H1 (cell line): ENCODE data around the gene MARCHF9. TPM values are rescaled to one million over a fixed set of nuclear protein-coding genes. Genes with fewer than 3 reads are reported as not detected.

Experiments used
- CTCF ChIA-PET: fragments of 300-600 bp; sonication (Branson Sonifier 250); formaldehyde crosslinking; loops from one replicate; lab custom pipeline; 2021; ENCODE audit not compliant: partially characterized antibody; lab: Charles Lee
- POLR2A ChIA-PET: fragments of 300-600 bp; sonication (Branson Sonifier 250); formaldehyde crosslinking; loops from one replicate; lab custom pipeline; 2021; ENCODE audit warnings: inconsistent platforms; ENCODE audit not compliant: partially characterized antibody; lab: Charles Lee
- DNase-seq, 2 experiments: peaks; one replicate each; pipeline versions ENCODE4 v3.0.0 to v3.0.0-alpha.2; 2010 to 2022; ENCODE audit warnings: low spot score in 2 of 2, low read depth in 1 of 2, mixed read lengths in 1 of 2
- FAIRE-seq: peaks from 2 replicates; lab custom pipeline; 2011; peaks lifted over from hg19 to GRCh38; lab: Jason Lieb, UNC
- H2AFZ ChIP-seq: 2 replicates; pipeline ENCODE4 v1.8.1; 2012; ENCODE audit warnings: low read length, inconsistent platforms
- H2AK5ac ChIP-seq: 2 replicates; pipeline ENCODE4 v1.6.1; 2013; ENCODE audit warnings: low read depth, low read length
- H2BK120ac ChIP-seq: replicated peaks from 2 replicates; pipeline ENCODE3; 2013; ENCODE audit warnings: low read depth, low read length, inconsistent platforms
- H2BK12ac ChIP-seq: 2 replicates; pipeline ENCODE4 v1.6.1; 2013; ENCODE audit warnings: low read depth, low read length
- H2BK15ac ChIP-seq: 2 replicates; pipeline ENCODE4 v1.6.1; 2013; ENCODE audit warnings: low read length
- H2BK20ac ChIP-seq: 2 replicates; pipeline ENCODE4 v1.6.1; 2013; ENCODE audit warnings: low read length
- H2BK5ac ChIP-seq: 2 replicates; pipeline ENCODE4 v1.6.1; 2013; ENCODE audit warnings: low read depth, low read length
- H3K14ac ChIP-seq: 2 replicates; pipeline ENCODE4 v1.6.1; 2013; ENCODE audit warnings: inconsistent platforms; ENCODE audit not compliant: insufficient read length
- H3K18ac ChIP-seq: 2 replicates; pipeline ENCODE4 v1.6.1; 2013; ENCODE audit warnings: low read length; ENCODE audit errors: extremely low read depth
- H3K23ac ChIP-seq: 2 replicates; pipeline ENCODE4 v1.6.1; 2013; ENCODE audit warnings: inconsistent platforms; ENCODE audit not compliant: insufficient read length
- H3K23me2 ChIP-seq: 2 replicates; pipeline ENCODE4 v1.6.1; 2013; ENCODE audit warnings: low read depth, low read length
- H3K27ac ChIP-seq: 2 replicates; pipeline ENCODE4 v1.6.1; 2011; ENCODE audit warnings: low read depth, low read length, inconsistent platforms
- H3K27me3 ChIP-seq, 4 experiments: replicated peaks in 1 of 4; 1 replicate in 1 of 4; 2 replicates in 3 of 4; pipeline versions ENCODE4 v1.6.1 to v1.8.1; 2011 to 2013; ENCODE audit warnings: low read length in 3 of 4, mild to moderate bottlenecking in 3 of 4, inconsistent platforms in 2 of 4, mixed read lengths in 2 of 4, moderate library complexity in 1 of 4; ENCODE audit not compliant: control insufficient read depth in 3 of 4, insufficient read depth in 3 of 4; ENCODE audit errors: extremely low read depth in 1 of 4
- H3K36me3 ChIP-seq, 4 experiments: 2 replicates each; pipeline versions ENCODE4 v1.6.1 to v1.8.1; 2011 to 2013; ENCODE audit warnings: mild to moderate bottlenecking in 4 of 4, low read length in 3 of 4, moderate library complexity in 2 of 4, control low read depth in 1 of 4, inconsistent platforms in 1 of 4; ENCODE audit not compliant: insufficient read depth in 4 of 4, control insufficient read depth in 2 of 4
- H3K4ac ChIP-seq: replicated peaks from 2 replicates; pipeline ENCODE3; 2013; ENCODE audit warnings: low read length, low read depth, mixed read lengths, inconsistent platforms; ENCODE audit not compliant: insufficient read length
- H3K4me1 ChIP-seq, 4 experiments: replicated peaks in 1 of 4; 1 replicate in 1 of 4; 2 replicates in 3 of 4; pipeline versions ENCODE4 v1.6.1 to v1.8.1; 2011 to 2013; ENCODE audit warnings: low read length in 3 of 4, inconsistent platforms in 2 of 4, mixed read lengths in 1 of 4; ENCODE audit not compliant: insufficient read depth in 4 of 4, control insufficient read depth in 3 of 4
- H3K4me2 ChIP-seq, 2 experiments: 2 replicates each; pipeline versions ENCODE4 v1.6.1 to v1.8.1; 2011 to 2013; ENCODE audit warnings: low read depth in 2 of 2, low read length in 2 of 2, control low read depth in 1 of 2, inconsistent platforms in 1 of 2, mild to moderate bottlenecking in 1 of 2; ENCODE audit not compliant: insufficient read depth in 1 of 2
- H3K4me3 ChIP-seq, 4 experiments: fragments of 200-600, 300-600 bp in 1 of 4; sonication (generic), shearing (Covaris generic), sonication (Bioruptor Twin) in 1 of 4; 2 replicates each; pipeline versions ENCODE4 v1.5.1 to v1.8.1; 2011 to 2016; ENCODE audit warnings: low read length in 4 of 4, low read depth in 3 of 4, control low read depth in 2 of 4, inconsistent platforms in 2 of 4, mild to moderate bottlenecking in 2 of 4, mixed read lengths in 1 of 4, moderate library complexity in 1 of 4; ENCODE audit not compliant: insufficient read depth in 2 of 4; ENCODE audit errors: extremely low read depth in 1 of 4
- H3K56ac ChIP-seq: replicated peaks from 2 replicates; pipeline ENCODE3; 2013; ENCODE audit warnings: low read depth, mild to moderate bottlenecking, mixed read lengths, low read length, inconsistent platforms; ENCODE audit not compliant: insufficient read length
- H3K79me1 ChIP-seq: 2 replicates; pipeline ENCODE4 v1.6.1; 2013; ENCODE audit warnings: low read depth, low read length, control low read depth
- H3K79me2 ChIP-seq, 2 experiments: 2 replicates each; pipeline versions ENCODE4 v1.6.1 to v1.8.1; 2012 to 2013; ENCODE audit warnings: low read length in 2 of 2, mild to moderate bottlenecking in 2 of 2, inconsistent platforms in 1 of 2; ENCODE audit not compliant: insufficient read depth in 2 of 2, control insufficient read depth in 1 of 2
- H3K9ac ChIP-seq, 4 experiments: replicated peaks in 1 of 4; 1 replicate in 1 of 4; 2 replicates in 3 of 4; pipeline versions ENCODE4 v1.6.1 to v1.8.1; 2011 to 2013; ENCODE audit warnings: low read depth in 3 of 4, low read length in 3 of 4, control low read depth in 2 of 4, mild to moderate bottlenecking in 2 of 4, moderate library complexity in 2 of 4, inconsistent platforms in 1 of 4; ENCODE audit errors: extremely low read depth in 1 of 4
- H3K9me3 ChIP-seq, 2 experiments: 2 replicates each; pipeline versions ENCODE4 v1.6.1 to v1.8.1; 2012 to 2013; ENCODE audit warnings: mild to moderate bottlenecking in 2 of 2, moderate library complexity in 2 of 2, control low read depth in 1 of 2, inconsistent platforms in 1 of 2, low read depth in 1 of 2, low read length in 1 of 2, mixed read lengths in 1 of 2; ENCODE audit not compliant: insufficient read depth in 2 of 2
- H4K20me1 ChIP-seq, 2 experiments: replicated peaks in 1 of 2; 2 replicates each; pipeline versions ENCODE3 to v1.8.1; 2011 to 2013; ENCODE audit warnings: inconsistent platforms in 2 of 2, low read length in 2 of 2, mild to moderate bottlenecking in 1 of 2; ENCODE audit not compliant: insufficient read depth in 2 of 2, control insufficient read depth in 1 of 2
- H4K5ac ChIP-seq: 2 replicates; pipeline ENCODE4 v1.6.1; 2013; ENCODE audit warnings: low read length, low read depth, mixed read lengths, inconsistent platforms; ENCODE audit not compliant: insufficient read length
- H4K8ac ChIP-seq: 2 replicates; pipeline ENCODE4 v1.8.0; 2013; ENCODE audit warnings: mild to moderate bottlenecking, moderate library complexity, low read length, inconsistent platforms; ENCODE audit not compliant: insufficient read depth; ENCODE audit errors: extremely low read depth
- H4K91ac ChIP-seq: replicated peaks from 2 replicates; pipeline ENCODE3; 2013; ENCODE audit warnings: low read length, mixed read lengths, inconsistent platforms; ENCODE audit not compliant: insufficient read length
- GABPA ChIP-seq: IDR thresholded peaks from 2 replicates; pipeline ENCODE4 v1.6.1; 2011; ENCODE audit warnings: mild to moderate bottlenecking, low read length, moderate library complexity, borderline replicate concordance; ENCODE audit not compliant: insufficient read depth
- HDAC6 ChIP-seq: IDR thresholded peaks from one replicate; pipeline ENCODE4 v1.7.1; 2012; ENCODE audit warnings: low read depth, mild to moderate bottlenecking, inconsistent platforms, low read length, moderate library complexity
- JUND ChIP-seq: IDR thresholded peaks from 2 replicates; pipeline ENCODE4 v1.6.1; 2011; ENCODE audit warnings: mild to moderate bottlenecking, improper control_type of control experiment, low read length
- KDM1A ChIP-seq: fragments of 200-600, 300-600 bp; sonication (generic); IDR thresholded peaks from 2 replicates; pipeline ENCODE4 v1.7.1; 2016; ENCODE audit warnings: mild to moderate bottlenecking, low read length, borderline replicate concordance
- RAD21 ChIP-seq, 2 experiments: IDR thresholded peaks in 1 of 2; conservative IDR thresholded peaks in 1 of 2; 2 replicates each; pipeline ENCODE4 v1.6.1; 2011; ENCODE audit warnings: low read depth in 2 of 2, low read length in 2 of 2, improper control_type of control experiment in 1 of 2, inconsistent platforms in 1 of 2, mild to moderate bottlenecking in 1 of 2, moderate library complexity in 1 of 2
- YY1 ChIP-seq: IDR thresholded peaks from 2 replicates; pipeline ENCODE4 v1.6.1; 2011; ENCODE audit warnings: low read depth, mild to moderate bottlenecking, low read length
- WGBS, 2 experiments: shearing (Covaris generic) in 1 of 2; methylation state at CpG; one replicate each; pipeline versions ENCODE4 v1.1.6 to v1.1.7; 2013 to 2015; ENCODE audit warnings: low lambda C conversion rate in 2 of 2, mixed read lengths in 2 of 2, inconsistent platforms in 1 of 2, low coverage in 1 of 2, missing lambda C conversion rate in 1 of 2; ENCODE audit not compliant: insufficient replicate concordance in 2 of 2, insufficient coverage in 1 of 2, insufficient read length in 1 of 2; ENCODE audit errors: extremely low coverage in 1 of 2, missing lambda C conversion rate in 1 of 2; 5-methylcytosine and 5-hydroxymethylcytosine counted together
- polyA plus RNA-seq, 7 experiments: library from polyadenylated mRNA; depleted of rRNA in 3 of 7; stranded (reverse) in 5 of 7; unstranded in 2 of 7; fragments of >200 nt in 5 of 7; fragments of 200-250 nt in 2 of 7; gene quantifications; 1 replicate in 5 of 7; 2 replicates in 1 of 7; 4 replicates in 1 of 7; pipeline versions ENCODE4 v1.2.1 to v1.2.3, GENCODE V29; 2011 to 2013; ENCODE audit warnings: missing spikeins in 2 of 7, mixed read lengths in 2 of 7
- total RNA-seq: library from RNA; stranded (reverse); fragmentation: NEBNext Ultra II Directional; extraction: Animal tissue kit (Norgen Biotek cat#: 25700); gene quantifications from 2 replicates; pipeline ENCODE4 v1.2.1, GENCODE V29; 2021
- TF ChIP-seq, protein P1 (sequence below): IDR thresholded peaks from 2 replicates; pipeline ENCODE4 v1.6.1; 2011; ENCODE audit warnings: low read depth, mild to moderate bottlenecking, low read length; ENCODE audit not compliant: insufficient read depth

The MARCHF9 gene
- total and polyA plus RNA-seq, 2 of the 8 experiments (the other 6 are each of a cell fraction or from before 2014, with no cell fraction given), result 6.4 to 7.8 TPM

DNA sequence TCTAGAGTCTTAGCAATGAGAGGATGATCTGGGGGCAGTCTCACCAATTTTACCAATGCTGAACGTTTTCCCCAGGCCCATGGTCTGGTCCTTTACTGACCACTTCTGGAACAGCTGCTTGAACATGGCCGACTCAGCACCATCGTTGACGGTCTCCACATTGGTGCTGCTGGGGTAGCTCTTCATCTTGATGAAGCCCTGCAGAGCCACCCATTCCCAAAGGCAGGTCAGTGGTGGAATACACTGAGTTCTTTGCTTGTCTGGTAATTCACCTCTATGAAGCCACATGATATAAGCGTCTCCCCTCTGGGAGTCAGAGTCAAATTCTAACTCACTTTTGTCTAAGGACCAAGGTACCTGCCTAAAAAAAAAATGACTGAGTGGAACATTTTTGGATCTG, 53.4 kb downstream of the MARCHF9 start:
- FAIRE-seq, result no peak
- Histone ChIP-seq H3K14ac (no peak overlapping the region), H3K36me3 (peaks cover 0 to 3% (median 0%) of the 10 kb centered on the region in 4 experiments; a peak in 3 of 8 replicates), H3K4ac (no peak overlapping the region), H3K4me2 (no peak overlapping the region), H2BK120ac (no peak overlapping the region), H4K20me1 (no peaks in the 10 kb centered on the region), H3K27ac (no peak overlapping the region), H2AFZ (no peak overlapping the region), H3K4me1 (peaks cover 0 to 2% (median under 1%) of the 10 kb centered on the region in 4 experiments; a peak in 1 of 7 replicates), H3K79me2 (no peaks in the 10 kb centered on the region), H3K9ac (no peak overlapping the region), H2BK20ac (no peak overlapping the region), H4K91ac (no peak overlapping the region), H3K23ac (no peak overlapping the region), H3K23me2 (no peaks in the 10 kb centered on the region), H4K5ac (no peak overlapping the region), H3K4me3 (no peak overlapping the region), H3K56ac (no peak overlapping the region), H3K79me1 (no peaks in the 10 kb centered on the region), H4K8ac (no peak overlapping the region), H2BK15ac (no peak overlapping the region), H3K27me3 (no peaks in the 10 kb centered on the region), H2BK5ac (no peak overlapping the region), H3K18ac (no peak overlapping the region), H2BK12ac (no peak overlapping the region), H2AK5ac (no peak overlapping the region), H3K9me3 (no peaks in the 10 kb centered on the region)
- no peak for DNase-seq
- WGBS, 2 experiments, result 84% methylated on average over 5 of the region's 5 CpGs; no CpG with 5 or more reads in 1 of the 2 experiments
- POLR2A ChIA-PET, result interaction anchor here (0.9 to 2.8 kb wide), 7 partner anchors 9 to 95 kb away, joined by 3 to 10 read pairs (median 3); partner anchors contain the start of genes AVIL, EEF1AKMT3 and METTL1
- CTCF ChIA-PET, result interaction anchor here (0.7 to 1.6 kb wide), 2 partner anchors 21 to 45 kb away, joined by 4 read pairs; no protein-coding TSS in a partner anchor
- TF ChIP-seq, protein P1, sequence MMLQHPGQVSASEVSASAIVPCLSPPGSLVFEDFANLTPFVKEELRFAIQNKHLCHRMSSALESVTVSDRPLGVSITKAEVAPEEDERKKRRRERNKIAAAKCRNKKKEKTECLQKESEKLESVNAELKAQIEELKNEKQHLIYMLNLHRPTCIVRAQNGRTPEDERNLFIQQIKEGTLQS, result no peak
- no peak for TF ChIP-seq KDM1A
- no peak for TF ChIP-seq HDAC6
- TF ChIP-seq RAD21 (IDR thresholded peaks at IDR 0.05 in 1 of 2, conservative IDR thresholded peaks at IDR 0.05 in 1 of 2; ENCODE audit: low read depth in 2 of 2, low read length in 2 of 2), result no peak
- TF ChIP-seq YY1, result no peak
- TF ChIP-seq JUND, result no peak
- no peak for TF ChIP-seq GABPA
